GM21825 (cell line): ENCODE data around the gene DNAJB6.

ENCODE experiments used
- ATAC-seq: cut with Tn5 transposase; IDR thresholded peaks from one replicate; pipeline ENCODE4 v1.9.1; 2021; ENCODE audit warnings: mild to moderate bottlenecking, moderate library complexity; ENCODE audit not compliant: unreplicated experiment

DNAJB6 gene

GRCh38 chr7:157425137-157425731, 88.4 kb downstream of the DNAJB6 start:
- ATAC-seq = no peak

GRCh38 chr7:157425761-157426160, 89.0 kb downstream of the DNAJB6 start:
- no peak for ATAC-seq

- no peak for ATAC-seq
Observed at GRCh38 chr7:157426463-157427301, 89.9 kb downstream of the DNAJB6 start.

GRCh38 chr7:157427811-157428553, 91.2 kb downstream of the DNAJB6 start:
- no peak for ATAC-seq

GRCh38 chr7:157428554-157428945, 91.7 kb downstream of the DNAJB6 start:
- ATAC-seq = no peak

GRCh38 chr7:157429001-157429679, 92.3 kb downstream of the DNAJB6 start:
- no peak for ATAC-seq

GRCh38 chr7:157429680-157430224, 92.9 kb downstream of the DNAJB6 start:
- ATAC-seq = no peak

- ATAC-seq = no peak
Observed at GRCh38 chr7:157430721-157431120, 93.9 kb downstream of the DNAJB6 start.

GRCh38 chr7:157431173-157431950, 94.6 kb downstream of the DNAJB6 start:
- no peak for ATAC-seq

- no peak for ATAC-seq
Observed at GRCh38 chr7:157431951-157432540, 95.2 kb downstream of the DNAJB6 start.

GRCh38 chr7:157432541-157432956, 95.7 kb downstream of the DNAJB6 start:
- no peak for ATAC-seq

GRCh38 chr7:157432957-157433576, 96.3 kb downstream of the DNAJB6 start:
- no peak for ATAC-seq

GRCh38 chr7:157433628-157434027, 96.8 kb downstream of the DNAJB6 start:
- ATAC-seq = no peak

- no peak for ATAC-seq
Observed at GRCh38 chr7:157434231-157434630, 97.4 kb downstream of the DNAJB6 start.

GRCh38 chr7:157434701-157435100, 97.9 kb downstream of the DNAJB6 start:
- no peak for ATAC-seq

GRCh38 chr7:157436076-157436475, 99.3 kb downstream of the DNAJB6 start:
- no peak for ATAC-seq

GRCh38 chr7:157436763-157437480, 100.1 kb downstream of the DNAJB6 start:
- ATAC-seq = no peak

GRCh38 chr7:157437519-157438061, 100.8 kb downstream of the DNAJB6 start:
- no peak for ATAC-seq
